Hindlimb muscle (tissue), 1 donor: ENCODE measurements around the gene P2RX7. TPM values are rescaled to one million over a fixed set of nuclear protein-coding genes. Genes with fewer than 3 reads are reported as not detected.
"Not testable (repeated sequence)": the region's sequence is repeated elsewhere in the genome, so short reads cannot be mapped to it uniquely, and the experiment has no call there.

Source experiments
- DNase-seq: peaks from one replicate; pipeline ENCODE4 v3.0.0-alpha.2; 2013
- polyA plus RNA-seq: library from polyadenylated mRNA; unstranded; fragments of 120-200 nt; gene quantifications from one replicate; pipeline ENCODE4 v1.2.1, GENCODE V29; 2013; ENCODE audit not compliant: insufficient read length

Gene P2RX7
- polyA plus RNA-seq, 1 donor: 2.5 TPM

- no peak for DNase-seq
Measured at GRCh38 chr12:121137512-121137911, 4.8 kb downstream of the P2RX7 start.

GRCh38 chr12:121138284-121138683, 5.6 kb downstream of the P2RX7 start:
- no peak for DNase-seq

GRCh38 chr12:121139286-121139685, 6.6 kb downstream of the P2RX7 start:
- DNase-seq: no peak

GRCh38 chr12:121142171-121142950, 9.7 kb downstream of the P2RX7 start:
- DNase-seq: no peak

GRCh38 chr12:121144416-121144914, 11.8 kb downstream of the P2RX7 start:
- no peak for DNase-seq

- DNase-seq: no peak
Measured at GRCh38 chr12:121145221-121145620, 12.5 kb downstream of the P2RX7 start.

GRCh38 chr12:121149289-121149688, 16.6 kb downstream of the P2RX7 start:
- DNase-seq: not testable (repeated sequence)

GRCh38 chr12:121154793-121155375, 22.2 kb downstream of the P2RX7 start:
- DNase-seq: no peak

GRCh38 chr12:121156365-121156764, 23.7 kb downstream of the P2RX7 start:
- no peak for DNase-seq

GRCh38 chr12:121158085-121158484, 25.4 kb downstream of the P2RX7 start:
- DNase-seq: no peak

- not testable (repeated sequence) for DNase-seq
Measured at GRCh38 chr12:121158728-121159351, 26.2 kb downstream of the P2RX7 start.

GRCh38 chr12:121159467-121160307, 27.0 kb downstream of the P2RX7 start:
- DNase-seq: no peak

- no peak for DNase-seq
Measured at GRCh38 chr12:121162384-121162783, 29.7 kb downstream of the P2RX7 start.

GRCh38 chr12:121162985-121163384, 30.3 kb downstream of the P2RX7 start:
- DNase-seq: no peak

- DNase-seq: not testable (repeated sequence)
Measured at GRCh38 chr12:121164839-121165238, 32.2 kb downstream of the P2RX7 start.

GRCh38 chr12:121165316-121165715, 32.6 kb downstream of the P2RX7 start:
- no peak for DNase-seq

GRCh38 chr12:121166356-121166755, 33.7 kb downstream of the P2RX7 start:
- DNase-seq: no peak

GRCh38 chr12:121167232-121167820, 34.6 kb downstream of the P2RX7 start:
- DNase-seq: no peak

- no peak for DNase-seq
Measured at GRCh38 chr12:121167951-121168350, 35.3 kb downstream of the P2RX7 start.

- peak; percentile 19 for DNase-seq
Measured at GRCh38 chr12:121170151-121170550, 37.5 kb downstream of the P2RX7 start.

- DNase-seq: no peak
Measured at GRCh38 chr12:121170611-121171260, 38.1 kb downstream of the P2RX7 start.

GRCh38 chr12:121172145-121172544, 39.5 kb downstream of the P2RX7 start:
- no peak for DNase-seq
